H1 (cell line): ENCODE measurements around the gene FASTK. TPM values are rescaled to one million over a fixed set of nuclear protein-coding genes. Genes with fewer than 3 reads are reported as not detected.

Experiments
- CTCF ChIA-PET: fragments of 300-600 bp; sonication (Branson Sonifier 250); formaldehyde crosslinking; loops from one replicate; lab custom pipeline; 2021; ENCODE audit not compliant: partially characterized antibody; lab: Charles Lee
- POLR2A ChIA-PET: fragments of 300-600 bp; sonication (Branson Sonifier 250); formaldehyde crosslinking; loops from one replicate; lab custom pipeline; 2021; ENCODE audit warnings: inconsistent platforms; ENCODE audit not compliant: partially characterized antibody; lab: Charles Lee
- DNase-seq, 2 experiments: peaks; one replicate each; pipeline versions ENCODE4 v3.0.0 to v3.0.0-alpha.2; 2010 to 2022; ENCODE audit warnings: low spot score in 2 of 2, low read depth in 1 of 2, mixed read lengths in 1 of 2
- FAIRE-seq: peaks from 2 replicates; lab custom pipeline; 2011; peaks lifted over from hg19 to GRCh38; lab: Jason Lieb, UNC
- H2AFZ ChIP-seq: 2 replicates; pipeline ENCODE4 v1.8.1; 2012; ENCODE audit warnings: low read length, inconsistent platforms
- H2AK5ac ChIP-seq: 2 replicates; pipeline ENCODE4 v1.6.1; 2013; ENCODE audit warnings: low read depth, low read length
- H2BK120ac ChIP-seq: replicated peaks from 2 replicates; pipeline ENCODE3; 2013; ENCODE audit warnings: low read depth, low read length, inconsistent platforms
- H2BK12ac ChIP-seq: 2 replicates; pipeline ENCODE4 v1.6.1; 2013; ENCODE audit warnings: low read depth, low read length
- H2BK15ac ChIP-seq: 2 replicates; pipeline ENCODE4 v1.6.1; 2013; ENCODE audit warnings: low read length
- H2BK20ac ChIP-seq: 2 replicates; pipeline ENCODE4 v1.6.1; 2013; ENCODE audit warnings: low read length
- H2BK5ac ChIP-seq: 2 replicates; pipeline ENCODE4 v1.6.1; 2013; ENCODE audit warnings: low read depth, low read length
- H3K14ac ChIP-seq: 2 replicates; pipeline ENCODE4 v1.6.1; 2013; ENCODE audit warnings: inconsistent platforms; ENCODE audit not compliant: insufficient read length
- H3K18ac ChIP-seq: 2 replicates; pipeline ENCODE4 v1.6.1; 2013; ENCODE audit warnings: low read length; ENCODE audit errors: extremely low read depth
- H3K23ac ChIP-seq: 2 replicates; pipeline ENCODE4 v1.6.1; 2013; ENCODE audit warnings: inconsistent platforms; ENCODE audit not compliant: insufficient read length
- H3K23me2 ChIP-seq: 2 replicates; pipeline ENCODE4 v1.6.1; 2013; ENCODE audit warnings: low read depth, low read length
- H3K27ac ChIP-seq: 2 replicates; pipeline ENCODE4 v1.6.1; 2011; ENCODE audit warnings: low read depth, low read length, inconsistent platforms
- H3K27me3 ChIP-seq, 4 experiments: replicated peaks in 1 of 4; 1 replicate in 1 of 4; 2 replicates in 3 of 4; pipeline versions ENCODE4 v1.6.1 to v1.8.1; 2011 to 2013; ENCODE audit warnings: low read length in 3 of 4, mild to moderate bottlenecking in 3 of 4, inconsistent platforms in 2 of 4, mixed read lengths in 2 of 4, moderate library complexity in 1 of 4; ENCODE audit not compliant: control insufficient read depth in 3 of 4, insufficient read depth in 3 of 4; ENCODE audit errors: extremely low read depth in 1 of 4
- H3K36me3 ChIP-seq, 4 experiments: 2 replicates each; pipeline versions ENCODE4 v1.6.1 to v1.8.1; 2011 to 2013; ENCODE audit warnings: mild to moderate bottlenecking in 4 of 4, low read length in 3 of 4, moderate library complexity in 2 of 4, control low read depth in 1 of 4, inconsistent platforms in 1 of 4; ENCODE audit not compliant: insufficient read depth in 4 of 4, control insufficient read depth in 2 of 4
- H3K4ac ChIP-seq: replicated peaks from 2 replicates; pipeline ENCODE3; 2013; ENCODE audit warnings: low read length, low read depth, mixed read lengths, inconsistent platforms; ENCODE audit not compliant: insufficient read length
- H3K4me1 ChIP-seq, 4 experiments: replicated peaks in 1 of 4; 1 replicate in 1 of 4; 2 replicates in 3 of 4; pipeline versions ENCODE4 v1.6.1 to v1.8.1; 2011 to 2013; ENCODE audit warnings: low read length in 3 of 4, inconsistent platforms in 2 of 4, mixed read lengths in 1 of 4; ENCODE audit not compliant: insufficient read depth in 4 of 4, control insufficient read depth in 3 of 4
- H3K4me2 ChIP-seq, 2 experiments: 2 replicates each; pipeline versions ENCODE4 v1.6.1 to v1.8.1; 2011 to 2013; ENCODE audit warnings: low read depth in 2 of 2, low read length in 2 of 2, control low read depth in 1 of 2, inconsistent platforms in 1 of 2, mild to moderate bottlenecking in 1 of 2; ENCODE audit not compliant: insufficient read depth in 1 of 2
- H3K4me3 ChIP-seq, 4 experiments: fragments of 200-600, 300-600 bp in 1 of 4; sonication (generic), shearing (Covaris generic), sonication (Bioruptor Twin) in 1 of 4; 2 replicates each; pipeline versions ENCODE4 v1.5.1 to v1.8.1; 2011 to 2016; ENCODE audit warnings: low read length in 4 of 4, low read depth in 3 of 4, control low read depth in 2 of 4, inconsistent platforms in 2 of 4, mild to moderate bottlenecking in 2 of 4, mixed read lengths in 1 of 4, moderate library complexity in 1 of 4; ENCODE audit not compliant: insufficient read depth in 2 of 4; ENCODE audit errors: extremely low read depth in 1 of 4
- H3K56ac ChIP-seq: replicated peaks from 2 replicates; pipeline ENCODE3; 2013; ENCODE audit warnings: low read depth, mild to moderate bottlenecking, mixed read lengths, low read length, inconsistent platforms; ENCODE audit not compliant: insufficient read length
- H3K79me1 ChIP-seq: 2 replicates; pipeline ENCODE4 v1.6.1; 2013; ENCODE audit warnings: low read depth, low read length, control low read depth
- H3K79me2 ChIP-seq, 2 experiments: 2 replicates each; pipeline versions ENCODE4 v1.6.1 to v1.8.1; 2012 to 2013; ENCODE audit warnings: low read length in 2 of 2, mild to moderate bottlenecking in 2 of 2, inconsistent platforms in 1 of 2; ENCODE audit not compliant: insufficient read depth in 2 of 2, control insufficient read depth in 1 of 2
- H3K9ac ChIP-seq, 4 experiments: replicated peaks in 1 of 4; 1 replicate in 1 of 4; 2 replicates in 3 of 4; pipeline versions ENCODE4 v1.6.1 to v1.8.1; 2011 to 2013; ENCODE audit warnings: low read depth in 3 of 4, low read length in 3 of 4, control low read depth in 2 of 4, mild to moderate bottlenecking in 2 of 4, moderate library complexity in 2 of 4, inconsistent platforms in 1 of 4; ENCODE audit errors: extremely low read depth in 1 of 4
- H3K9me3 ChIP-seq, 2 experiments: 2 replicates each; pipeline versions ENCODE4 v1.6.1 to v1.8.1; 2012 to 2013; ENCODE audit warnings: mild to moderate bottlenecking in 2 of 2, moderate library complexity in 2 of 2, control low read depth in 1 of 2, inconsistent platforms in 1 of 2, low read depth in 1 of 2, low read length in 1 of 2, mixed read lengths in 1 of 2; ENCODE audit not compliant: insufficient read depth in 2 of 2
- H4K20me1 ChIP-seq, 2 experiments: replicated peaks in 1 of 2; 2 replicates each; pipeline versions ENCODE3 to v1.8.1; 2011 to 2013; ENCODE audit warnings: inconsistent platforms in 2 of 2, low read length in 2 of 2, mild to moderate bottlenecking in 1 of 2; ENCODE audit not compliant: insufficient read depth in 2 of 2, control insufficient read depth in 1 of 2
- H4K5ac ChIP-seq: 2 replicates; pipeline ENCODE4 v1.6.1; 2013; ENCODE audit warnings: low read length, low read depth, mixed read lengths, inconsistent platforms; ENCODE audit not compliant: insufficient read length
- H4K8ac ChIP-seq: 2 replicates; pipeline ENCODE4 v1.8.0; 2013; ENCODE audit warnings: mild to moderate bottlenecking, moderate library complexity, low read length, inconsistent platforms; ENCODE audit not compliant: insufficient read depth; ENCODE audit errors: extremely low read depth
- H4K91ac ChIP-seq: replicated peaks from 2 replicates; pipeline ENCODE3; 2013; ENCODE audit warnings: low read length, mixed read lengths, inconsistent platforms; ENCODE audit not compliant: insufficient read length
- CBX5 ChIP-seq: fragments of 300-800, 300-1000 bp; sonication (generic); IDR thresholded peaks from 2 replicates; pipeline ENCODE4 v1.7.1; 2016; ENCODE audit warnings: antibody characterized with exemption, low read length, low read depth
- EGR1 ChIP-seq: IDR thresholded peaks from 2 replicates; pipeline ENCODE4 v1.6.1; 2011; ENCODE audit warnings: low read depth, low read length, borderline replicate concordance
- JUND ChIP-seq: IDR thresholded peaks from 2 replicates; pipeline ENCODE4 v1.6.1; 2011; ENCODE audit warnings: mild to moderate bottlenecking, improper control_type of control experiment, low read length
- KDM1A ChIP-seq: fragments of 200-600, 300-600 bp; sonication (generic); IDR thresholded peaks from 2 replicates; pipeline ENCODE4 v1.7.1; 2016; ENCODE audit warnings: mild to moderate bottlenecking, low read length, borderline replicate concordance
- MAFK ChIP-seq: IDR thresholded peaks from 2 replicates; pipeline ENCODE4 v1.6.1; 2012; ENCODE audit warnings: low read depth, mild to moderate bottlenecking, improper control_type of control experiment, low read length
- NANOG ChIP-seq: IDR thresholded peaks from 2 replicates; pipeline ENCODE4 v1.6.1; 2011; ENCODE audit warnings: low read length, low read depth, mild to moderate bottlenecking, inconsistent platforms; ENCODE audit not compliant: insufficient read depth, poor library complexity, severe bottlenecking
- POLR2A ChIP-seq, 2 experiments: IDR thresholded peaks; 1 replicate in 1 of 2; 2 replicates in 1 of 2; pipeline ENCODE4 v1.6.1; 2011; ENCODE audit warnings: low read depth in 2 of 2, low read length in 2 of 2, mild to moderate bottlenecking in 2 of 2; ENCODE audit errors: control extremely low read depth in 1 of 2
- RAD21 ChIP-seq, 2 experiments: IDR thresholded peaks in 1 of 2; conservative IDR thresholded peaks in 1 of 2; 2 replicates each; pipeline ENCODE4 v1.6.1; 2011; ENCODE audit warnings: low read depth in 2 of 2, low read length in 2 of 2, improper control_type of control experiment in 1 of 2, inconsistent platforms in 1 of 2, mild to moderate bottlenecking in 1 of 2, moderate library complexity in 1 of 2
- RFX5 ChIP-seq: IDR thresholded peaks from 2 replicates; pipeline ENCODE4 v1.6.1; 2011; ENCODE audit warnings: low read depth, low read length, improper control_type of control experiment, borderline replicate concordance
- SIN3A ChIP-seq, 2 experiments: IDR thresholded peaks in 1 of 2; conservative IDR thresholded peaks in 1 of 2; 2 replicates each; pipeline ENCODE4 v1.6.1; 2011 to 2012; ENCODE audit warnings: low read length in 2 of 2, improper control_type of control experiment in 1 of 2, low read depth in 1 of 2, mild to moderate bottlenecking in 1 of 2
- TAF1 ChIP-seq: IDR thresholded peaks from 2 replicates; pipeline ENCODE4 v1.6.1; 2011; ENCODE audit warnings: mild to moderate bottlenecking, low read depth, low read length
- WGBS, 2 experiments: shearing (Covaris generic) in 1 of 2; methylation state at CpG; one replicate each; pipeline versions ENCODE4 v1.1.6 to v1.1.7; 2013 to 2015; ENCODE audit warnings: low lambda C conversion rate in 2 of 2, mixed read lengths in 2 of 2, inconsistent platforms in 1 of 2, low coverage in 1 of 2, missing lambda C conversion rate in 1 of 2; ENCODE audit not compliant: insufficient replicate concordance in 2 of 2, insufficient coverage in 1 of 2, insufficient read length in 1 of 2; ENCODE audit errors: extremely low coverage in 1 of 2, missing lambda C conversion rate in 1 of 2; 5-methylcytosine and 5-hydroxymethylcytosine counted together
- polyA plus RNA-seq, 7 experiments: library from polyadenylated mRNA; depleted of rRNA in 3 of 7; stranded (reverse) in 5 of 7; unstranded in 2 of 7; fragments of >200 nt in 5 of 7; fragments of 200-250 nt in 2 of 7; gene quantifications; 1 replicate in 5 of 7; 2 replicates in 1 of 7; 4 replicates in 1 of 7; pipeline versions ENCODE4 v1.2.1 to v1.2.3, GENCODE V29; 2011 to 2013; ENCODE audit warnings: missing spikeins in 2 of 7, mixed read lengths in 2 of 7
- total RNA-seq: library from RNA; stranded (reverse); fragmentation: NEBNext Ultra II Directional; extraction: Animal tissue kit (Norgen Biotek cat#: 25700); gene quantifications from 2 replicates; pipeline ENCODE4 v1.2.1, GENCODE V29; 2021

The FASTK gene
- total and polyA plus RNA-seq, 2 of the 8 experiments (the other 6 are each of a cell fraction or from before 2014, with no cell fraction given) = 39.4 to 84.0 TPM

DNA sequence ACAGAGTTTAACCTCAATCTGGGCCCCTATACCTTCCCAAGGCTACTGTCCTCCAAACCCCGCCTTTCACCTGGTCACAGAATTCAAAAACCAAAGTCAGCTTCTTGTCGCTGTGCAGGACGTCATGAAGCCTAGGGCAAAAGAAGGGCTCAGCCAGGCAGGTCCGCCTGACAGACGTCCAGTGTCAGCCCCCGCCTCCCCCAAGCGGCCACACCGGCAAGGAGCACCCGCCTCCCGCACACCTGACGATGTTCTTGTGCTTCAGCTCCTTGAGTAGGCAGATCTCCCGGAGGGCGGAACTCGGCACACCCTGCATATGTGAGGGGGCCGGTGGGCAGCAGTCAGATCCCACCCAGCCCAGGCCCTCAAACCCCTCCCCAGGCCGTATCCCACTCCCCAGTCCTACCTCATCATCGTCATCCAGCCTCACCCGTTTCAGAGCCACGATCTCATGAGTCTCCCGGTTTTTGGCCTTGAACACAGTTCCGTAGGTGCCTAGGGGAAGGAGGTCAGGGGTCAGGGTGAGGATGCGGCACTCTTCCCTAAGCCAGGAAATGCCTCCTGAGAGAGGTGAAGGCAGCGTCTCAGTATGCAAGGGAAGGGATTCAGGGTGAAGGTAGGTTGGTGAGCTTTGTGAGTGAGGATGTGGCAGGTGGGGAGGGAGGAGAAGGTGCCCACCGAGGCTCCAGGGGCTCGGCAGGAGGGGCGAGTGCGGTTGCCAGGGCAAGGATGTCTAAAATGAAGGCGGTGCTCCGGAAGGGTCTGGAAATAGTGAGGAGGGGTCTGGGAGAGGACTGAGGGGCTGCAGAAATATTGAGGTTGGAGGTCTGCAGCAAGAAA lies 23.7 kb downstream of the FASTK start:
- CTCF ChIA-PET = interaction anchor here (0.8 to 9.7 kb wide), 17 partner anchors 8 to 82 kb away, joined by 3 to 88 read pairs (median 6); partner anchors contain the start of genes ABCB8 and FASTK
- FAIRE-seq = no peak
- no peak overlapping the region for H2AFZ ChIP-seq
- TF ChIP-seq KDM1A = no peak
- TF ChIP-seq MAFK = no peak
- TF ChIP-seq RFX5 = no peak
- TF ChIP-seq RAD21 (IDR thresholded peaks at IDR 0.05 in 1 of 2, conservative IDR thresholded peaks at IDR 0.05 in 1 of 2; ENCODE audit: low read depth in 2 of 2, low read length in 2 of 2) = peak in 1 of 2 experiments; percentile 9; a peak in 1 of 4 replicates
- no peak for TF ChIP-seq JUND
- no peak for TF ChIP-seq NANOG
- no peak for TF ChIP-seq CBX5
- TF ChIP-seq TAF1 = no peak
- TF ChIP-seq SIN3A (conservative IDR thresholded peaks at IDR 0.05 in 1 of 2, IDR thresholded peaks at IDR 0.05 in 1 of 2; ENCODE audit: low read depth in 1 of 2, low read length in 2 of 2) = peak in 1 of 2 experiments; percentile 61; a peak in 2 of 4 replicates
- TF ChIP-seq EGR1 = no peak
- TF ChIP-seq POLR2A (IDR thresholded peaks at IDR 0.05; ENCODE audit: control extremely low read depth in 1 of 2, low read depth in 2 of 2, low read length in 2 of 2) = no peak

More for the DNA sequence above, 23.7 kb downstream of the FASTK start:
- peak overlapping the region; percentile 86 to 98 for H3K4me2 ChIP-seq
- H2BK120ac ChIP-seq = no peak overlapping the region
- H3K4ac ChIP-seq = no peak overlapping the region
- H2BK12ac ChIP-seq = no peak overlapping the region
- peaks cover 0 to 16% (median 5%) of the 10 kb centered on the region in 4 experiments; a peak in 5 of 7 replicates for H3K27me3 ChIP-seq
- H2BK5ac ChIP-seq = no peak overlapping the region
- no peak overlapping the region for H3K9ac ChIP-seq
- peak overlapping the region; percentile 71 to 91 (median 86) for H3K4me3 ChIP-seq
- H4K91ac ChIP-seq = no peak overlapping the region
- H3K14ac ChIP-seq = no peak overlapping the region
- H3K79me2 ChIP-seq = no peaks in the 10 kb centered on the region
- no peak overlapping the region for H3K23ac ChIP-seq
- H2BK15ac ChIP-seq = no peak overlapping the region
- 14% methylated on average over 19 of the region's 29 CpGs; no CpG with 5 or more reads in 1 of the 2 experiments for WGBS, 2 experiments
- no peak for DNase-seq
- H4K5ac ChIP-seq = no peak overlapping the region
- no peak overlapping the region for H2BK20ac ChIP-seq
- peaks cover 0 to 10% of the 10 kb centered on the region in 2 experiments for H4K20me1 ChIP-seq
- H2AK5ac ChIP-seq = peak overlapping the region; percentile 56; the same call in 1 of the 2 replicates
- peaks cover 9 to 38% (median 27%) of the 10 kb centered on the region in 4 experiments for H3K4me1 ChIP-seq
- H3K36me3 ChIP-seq = no peaks in the 10 kb centered on the region
- peak overlapping the region; percentile 38; the same call in 1 of the 2 replicates for H3K18ac ChIP-seq
- no peak overlapping the region; the same call in none of the 2 replicates for H4K8ac ChIP-seq
- POLR2A ChIA-PET = interaction anchor here (1.0 to 2.5 kb wide), 4 partner anchors 10 to 30 kb away, joined by 3 to 7 read pairs (median 5); partner anchors contain the start of gene ABCB8
- H3K27ac ChIP-seq = no peak overlapping the region
- no peak overlapping the region for H3K56ac ChIP-seq
- peaks cover 22% of the 10 kb centered on the region for H3K23me2 ChIP-seq
- H3K9me3 ChIP-seq = no peaks in the 10 kb centered on the region
- 0 out of 2 replicates have a peak, but pooled peaks cover 3% of the 10 kb centered on the region for H3K79me1 ChIP-seq
